Large intestine (tissue), 3 donors: ENCODE results near the gene CLDND2. TPM values are rescaled to one million over a fixed set of nuclear protein-coding genes. Genes with fewer than 3 reads are reported as not detected.

Source experiments
- DNase-seq, 2 donors: peaks; one replicate each; pipeline versions ENCODE4 v3.0.0 to v3.0.0-alpha.2; 2013
- H3K27ac ChIP-seq: one replicate; pipeline ENCODE4 v1.5.1; 2013; ENCODE audit warnings: low read length
- H3K27me3 ChIP-seq: 2 replicates; pipeline ENCODE4 v1.6.1; 2013; ENCODE audit warnings: low read length; ENCODE audit not compliant: control insufficient read depth, insufficient read depth
- H3K36me3 ChIP-seq: 2 replicates; pipeline ENCODE4 v1.6.1; 2013; ENCODE audit warnings: low read length; ENCODE audit not compliant: control insufficient read depth, insufficient read depth
- H3K4me1 ChIP-seq: one replicate; pipeline ENCODE4 v1.6.1; 2013; ENCODE audit warnings: low read length; ENCODE audit not compliant: control insufficient read depth, insufficient read depth
- H3K4me3 ChIP-seq: one replicate; pipeline ENCODE4 v1.5.1; 2013; ENCODE audit warnings: low read length
- H3K9me3 ChIP-seq: one replicate; pipeline ENCODE4 v1.6.1; 2013; ENCODE audit warnings: mild to moderate bottlenecking, low read depth, low read length, moderate library complexity; ENCODE audit not compliant: control insufficient read depth
- WGBS: methylation state at CpG from one replicate; pipeline ENCODE4 v1.1.5; 2013; ENCODE audit warnings: low lambda C conversion rate; ENCODE audit not compliant: insufficient coverage; 5-methylcytosine and 5-hydroxymethylcytosine counted together
- polyA plus RNA-seq: library from polyadenylated mRNA; unstranded; fragments of 120-200 nt; gene quantifications from one replicate; pipeline ENCODE4 v1.2.1, GENCODE V29; 2013

CLDND2 gene
- polyA plus RNA-seq, 1 donor: 2.7 TPM

DNA sequence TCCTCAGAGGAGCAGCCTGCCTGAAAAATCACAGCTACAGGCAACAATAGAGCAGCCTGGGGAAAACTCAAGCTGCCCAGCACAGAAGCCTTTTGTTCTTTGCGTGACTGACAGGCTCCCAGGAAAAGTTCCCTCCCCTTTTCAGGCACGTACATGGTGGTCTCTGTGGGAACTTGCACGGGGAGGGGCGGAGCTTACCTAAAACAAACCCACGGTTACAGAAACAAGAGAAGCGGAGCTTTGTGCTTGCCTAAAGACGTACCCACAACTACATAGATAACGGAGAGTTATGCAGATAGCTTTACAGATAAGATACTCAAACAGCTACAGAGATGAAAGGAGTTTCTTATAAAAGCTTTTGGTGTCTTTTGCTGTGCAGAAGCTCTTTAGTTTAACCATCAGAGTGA lies 14.1 kb downstream of the CLDND2 start:
- Histone ChIP-seq H3K27ac (peak overlapping the region; percentile 30), H3K4me1 (no peaks in the 10 kb centered on the region), H3K36me3 (peaks cover 35% of the 10 kb centered on the region), H3K27me3 (no peaks in the 10 kb centered on the region), H3K4me3 (no peak overlapping the region), H3K9me3 (no peaks in the 10 kb centered on the region)
- DNase-seq: peak in 1 of 2 donors; percentile 57
- no CpG with 5 or more reads among the region's 8 CpGs for WGBS

DNA sequence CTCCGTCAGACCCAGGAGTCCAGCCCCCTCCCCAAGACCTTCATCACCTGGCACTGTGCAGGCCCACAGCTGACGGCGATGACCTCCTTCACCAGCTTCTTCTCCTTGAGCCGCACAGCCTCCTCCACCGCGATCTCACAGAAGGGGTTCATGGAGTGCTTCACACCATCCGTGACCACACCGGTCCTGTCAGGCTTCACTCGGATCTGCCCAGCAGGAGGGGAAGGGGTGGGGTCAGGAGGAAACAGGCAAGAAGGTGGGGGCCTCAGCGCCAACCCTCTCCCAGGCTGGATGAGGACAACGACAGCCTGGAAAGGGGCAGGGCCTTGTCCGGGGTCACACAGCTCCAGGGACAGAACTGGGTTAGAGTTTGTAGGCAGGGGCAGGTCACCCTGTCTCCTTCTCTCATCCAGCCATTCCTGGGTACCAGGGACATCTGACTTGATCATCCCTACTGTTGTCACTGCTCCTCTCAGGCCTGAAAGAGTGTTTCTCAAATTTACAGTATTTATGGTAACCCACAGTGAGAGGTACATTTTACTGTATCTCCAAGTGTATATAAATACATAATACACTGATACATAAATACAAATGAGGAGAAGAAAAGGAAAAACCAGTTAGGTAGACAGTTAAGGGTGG lies 14.6 kb downstream of the CLDND2 start:
- WGBS: no CpG with 5 or more reads among the region's 12 CpGs

DNA sequence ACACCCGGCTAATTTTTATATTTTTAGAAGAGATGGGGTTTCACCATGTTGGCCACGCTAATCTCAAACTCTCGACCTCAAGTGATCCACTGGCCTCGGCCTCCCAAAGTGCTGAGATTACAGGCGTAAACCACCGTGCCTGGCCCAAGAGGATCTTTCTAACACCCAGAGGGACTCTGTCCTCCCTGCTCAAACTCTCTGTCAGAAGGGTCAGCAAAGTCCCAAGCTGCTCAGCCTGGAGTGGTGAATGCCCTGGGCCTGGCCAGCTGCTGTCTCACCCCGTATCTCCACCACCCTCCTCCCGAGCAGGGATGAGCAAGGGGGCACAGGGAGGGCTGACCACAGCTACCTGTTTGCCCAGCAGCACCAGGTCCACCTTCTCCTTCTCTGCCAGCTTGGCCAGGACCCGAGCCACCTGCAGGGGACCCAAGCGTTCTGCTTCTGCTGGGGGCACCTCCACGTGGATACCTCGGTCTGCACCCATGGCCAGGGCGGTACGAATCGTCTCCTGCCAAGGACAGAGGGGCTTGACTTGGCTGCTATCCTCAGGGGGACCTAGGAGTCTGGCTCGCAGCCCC lies 15.9 kb downstream of the CLDND2 start:
- peaks cover 40% of the 10 kb centered on the region for H3K36me3 ChIP-seq
- no peaks in the 10 kb centered on the region for H3K27me3 ChIP-seq
- H3K4me1 ChIP-seq: no peaks in the 10 kb centered on the region
- no CpG with 5 or more reads among the region's 16 CpGs for WGBS
- no peak for DNase-seq
- H3K4me3 ChIP-seq: no peak overlapping the region
- H3K9me3 ChIP-seq: no peaks in the 10 kb centered on the region
- H3K27ac ChIP-seq: no peak overlapping the region

More for the DNA sequence above, 14.6 kb downstream of the CLDND2 start:
- H3K27me3 ChIP-seq: no peaks in the 10 kb centered on the region
- no peak for DNase-seq
- H3K4me3 ChIP-seq: no peak overlapping the region
- H3K36me3 ChIP-seq: peaks cover 38% of the 10 kb centered on the region
- peak overlapping the region; percentile 30 for H3K27ac ChIP-seq
- H3K9me3 ChIP-seq: no peaks in the 10 kb centered on the region
- no peaks in the 10 kb centered on the region for H3K4me1 ChIP-seq

DNA sequence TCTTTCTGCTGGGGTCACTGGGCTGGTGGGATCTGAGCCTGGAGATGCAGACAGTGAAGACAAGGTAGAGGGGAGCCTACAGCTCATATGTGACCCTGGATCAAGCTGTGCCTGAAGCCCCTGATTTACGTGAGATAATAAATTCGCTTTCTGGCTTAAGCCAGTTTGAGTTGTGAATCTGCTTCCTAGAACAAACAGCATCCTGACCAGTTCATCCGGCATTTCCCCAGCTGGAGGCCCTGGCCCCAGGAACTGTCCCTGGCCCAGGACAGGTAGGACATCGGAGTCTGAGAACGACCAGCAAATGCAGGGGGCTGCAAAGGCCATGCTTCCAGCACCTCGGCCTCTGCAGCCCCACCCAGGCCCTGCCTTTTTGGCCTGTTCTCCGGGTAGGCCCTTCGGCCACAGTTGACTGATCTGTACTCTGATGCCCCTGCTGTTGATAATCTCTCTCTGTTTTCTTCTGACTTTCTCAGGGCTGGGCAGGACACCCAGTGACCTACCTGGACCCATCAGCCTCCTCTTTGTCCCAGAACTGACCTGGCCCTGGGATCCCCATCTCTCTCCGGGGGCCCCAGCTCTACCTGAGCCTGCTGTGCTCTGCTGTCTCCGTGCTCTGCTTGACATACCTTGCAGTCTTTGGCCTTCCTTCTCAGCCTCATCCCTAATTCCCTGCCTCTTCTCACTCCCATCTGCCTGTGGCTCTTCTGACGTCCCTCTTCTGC lies 17.4 kb downstream of the CLDND2 start:
- H3K4me3 ChIP-seq: no peak overlapping the region
- H3K9me3 ChIP-seq: no peaks in the 10 kb centered on the region
- H3K36me3 ChIP-seq: peaks cover 51% of the 10 kb centered on the region
- WGBS: 100% methylated on average over 1 of the region's 11 CpGs
- DNase-seq: no peak
- H3K4me1 ChIP-seq: no peaks in the 10 kb centered on the region
- no peak overlapping the region for H3K27ac ChIP-seq
- no peaks in the 10 kb centered on the region for H3K27me3 ChIP-seq

DNA sequence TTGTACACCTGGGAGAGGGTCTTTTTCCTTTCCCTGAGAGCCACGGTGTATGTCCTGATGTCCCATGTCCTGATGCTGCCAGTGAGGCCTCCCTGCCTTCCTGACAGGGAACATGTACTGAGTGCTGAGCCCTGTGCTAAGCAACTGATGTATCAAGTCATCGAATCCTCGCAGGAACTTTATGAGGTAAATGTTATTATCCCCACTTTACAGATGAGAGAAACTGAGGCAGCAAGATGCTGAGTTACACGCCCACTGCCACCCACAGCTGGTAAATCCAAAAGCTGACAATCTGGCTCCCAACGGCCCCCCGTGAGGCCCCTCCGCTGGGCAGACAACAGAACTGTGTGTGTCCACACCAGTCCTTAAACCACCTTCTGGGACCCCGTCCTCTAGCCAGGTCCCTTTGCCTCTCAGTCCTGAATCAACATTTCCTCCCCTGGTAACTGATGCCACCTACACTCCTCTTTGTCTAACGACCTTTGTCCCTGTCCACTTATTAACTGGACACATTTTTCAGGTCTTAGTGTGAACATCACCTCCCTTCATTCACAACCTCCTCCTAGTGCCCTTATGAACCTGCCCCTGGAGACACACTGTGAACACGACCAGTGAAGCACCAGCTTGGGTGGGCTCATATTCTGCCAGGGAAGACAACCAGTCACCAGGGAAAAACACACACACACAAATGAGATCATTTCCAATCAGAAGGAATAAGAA lies 21.4 kb downstream of the CLDND2 start:
- Histone ChIP-seq H3K27me3 (no peaks in the 10 kb centered on the region), H3K4me1 (no peaks in the 10 kb centered on the region), H3K4me3 (no peak overlapping the region), H3K27ac (no peak overlapping the region), H3K9me3 (no peaks in the 10 kb centered on the region), H3K36me3 (peaks cover 60% of the 10 kb centered on the region)
- DNase-seq: no peak
- WGBS: 100% methylated on average over 1 of the region's 10 CpGs

DNA sequence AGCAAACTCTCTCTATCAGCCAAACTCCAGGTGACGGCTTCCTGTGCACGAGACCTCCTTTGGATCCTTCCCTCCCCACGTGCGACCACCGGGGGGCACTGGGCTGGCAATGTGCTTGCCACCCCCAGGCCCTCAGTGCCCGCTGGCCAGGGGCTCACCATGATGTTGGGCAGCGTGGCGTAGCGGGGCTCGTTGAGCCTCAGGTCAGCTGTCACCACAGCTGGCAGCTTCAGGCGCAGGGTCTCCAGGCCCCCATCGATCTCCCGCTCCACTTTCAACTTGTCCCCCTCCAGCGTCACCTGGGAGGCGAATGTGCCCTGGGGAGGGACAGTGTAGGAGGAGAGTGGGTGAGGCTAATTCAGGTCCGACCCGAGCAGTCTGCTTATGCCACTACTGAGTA lies 22.1 kb downstream of the CLDND2 start:
- no CpG with 5 or more reads among the region's 17 CpGs for WGBS
- H3K27ac ChIP-seq: no peak overlapping the region
- no peaks in the 10 kb centered on the region for H3K4me1 ChIP-seq
- H3K9me3 ChIP-seq: no peaks in the 10 kb centered on the region
- no peaks in the 10 kb centered on the region for H3K27me3 ChIP-seq
- no peak for DNase-seq
- peaks cover 54% of the 10 kb centered on the region for H3K36me3 ChIP-seq
- H3K4me3 ChIP-seq: no peak overlapping the region

DNA sequence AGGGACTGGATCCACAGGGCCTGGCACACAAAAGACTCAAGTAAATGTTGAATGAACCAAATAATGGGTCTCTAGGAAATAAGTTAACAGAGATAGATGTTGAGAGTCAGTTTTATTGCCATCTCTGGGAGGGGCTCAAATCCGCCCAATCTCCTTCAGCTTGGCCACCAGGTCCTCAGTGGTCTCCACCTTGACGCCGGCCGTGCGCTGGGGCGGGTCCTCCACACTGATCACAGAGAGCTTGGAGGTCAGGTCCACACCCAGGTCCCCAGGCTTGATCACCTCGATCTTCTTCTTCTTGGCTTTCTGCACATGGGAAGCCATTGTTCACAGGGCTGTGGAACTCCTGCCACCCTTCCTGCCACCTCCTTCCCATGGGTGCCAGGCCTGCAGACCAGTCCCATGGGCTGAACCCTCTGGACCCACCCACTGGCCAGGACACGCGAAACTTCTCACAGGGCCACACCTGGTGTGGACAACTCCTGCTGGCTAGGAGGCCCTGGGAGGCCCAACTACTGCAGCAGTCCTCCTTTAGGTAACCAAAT lies 23.7 kb downstream of the CLDND2 start:
- WGBS: no CpG with 5 or more reads among the region's 9 CpGs

DNA sequence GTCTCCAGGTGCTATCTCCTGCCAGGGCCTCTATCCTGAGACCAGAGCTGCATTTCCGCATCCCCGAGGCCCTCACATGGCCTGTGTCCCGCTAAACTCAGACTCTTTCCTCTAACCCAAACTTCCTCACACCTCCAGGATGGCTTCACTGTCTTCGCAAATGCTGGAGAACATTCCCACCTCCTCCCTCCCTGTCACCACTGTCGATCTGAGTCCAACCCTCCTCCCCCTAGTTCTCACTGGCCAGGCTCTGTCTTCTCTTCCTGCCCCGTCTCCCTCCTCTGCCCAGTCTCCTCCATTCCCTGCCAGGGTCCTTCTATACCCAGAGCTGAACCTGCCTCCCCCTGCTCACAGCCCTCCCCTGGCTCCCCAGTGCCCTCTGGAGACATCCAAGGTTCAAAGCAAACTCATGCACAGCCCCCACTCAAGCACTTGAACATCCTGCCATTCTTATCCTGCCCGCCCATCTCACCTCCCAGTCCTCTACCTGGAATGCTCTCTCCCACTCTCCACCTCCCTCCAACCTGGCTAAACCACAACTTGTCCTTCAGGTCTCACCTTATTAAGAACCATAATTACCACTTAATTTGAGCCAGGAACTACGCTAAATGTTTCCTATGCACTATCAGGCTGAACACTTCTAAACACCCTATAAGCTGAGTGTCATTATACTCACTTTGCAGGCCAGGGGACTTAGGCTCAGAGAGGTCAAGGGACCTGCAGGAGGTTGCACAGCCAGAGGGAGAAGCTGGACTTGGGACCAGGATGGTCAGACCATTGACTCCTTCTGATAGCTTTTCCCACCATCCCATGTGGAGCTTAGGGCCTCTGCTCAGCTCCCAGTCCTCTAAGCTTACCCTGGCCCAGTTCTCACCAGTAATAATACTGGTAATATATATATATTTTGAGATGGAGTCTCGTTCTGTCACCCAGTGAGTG lies 25.9 kb downstream of the CLDND2 start:
- H3K9me3 ChIP-seq: no peaks in the 10 kb centered on the region
- H3K27me3 ChIP-seq: peaks cover 8% of the 10 kb centered on the region
- no peak overlapping the region for H3K4me3 ChIP-seq
- no CpG with 5 or more reads among the region's 9 CpGs for WGBS
- DNase-seq: no peak
- peaks cover 6% of the 10 kb centered on the region for H3K4me1 ChIP-seq
- H3K36me3 ChIP-seq: peaks cover 31% of the 10 kb centered on the region
- H3K27ac ChIP-seq: no peak overlapping the region

More for the DNA sequence above, 23.7 kb downstream of the CLDND2 start:
- DNase-seq: no peak
- Histone ChIP-seq H3K9me3 (no peaks in the 10 kb centered on the region), H3K36me3 (peaks cover 40% of the 10 kb centered on the region), H3K4me1 (no peaks in the 10 kb centered on the region), H3K27me3 (peaks cover 8% of the 10 kb centered on the region), H3K4me3 (no peak overlapping the region), H3K27ac (no peak overlapping the region)

DNA sequence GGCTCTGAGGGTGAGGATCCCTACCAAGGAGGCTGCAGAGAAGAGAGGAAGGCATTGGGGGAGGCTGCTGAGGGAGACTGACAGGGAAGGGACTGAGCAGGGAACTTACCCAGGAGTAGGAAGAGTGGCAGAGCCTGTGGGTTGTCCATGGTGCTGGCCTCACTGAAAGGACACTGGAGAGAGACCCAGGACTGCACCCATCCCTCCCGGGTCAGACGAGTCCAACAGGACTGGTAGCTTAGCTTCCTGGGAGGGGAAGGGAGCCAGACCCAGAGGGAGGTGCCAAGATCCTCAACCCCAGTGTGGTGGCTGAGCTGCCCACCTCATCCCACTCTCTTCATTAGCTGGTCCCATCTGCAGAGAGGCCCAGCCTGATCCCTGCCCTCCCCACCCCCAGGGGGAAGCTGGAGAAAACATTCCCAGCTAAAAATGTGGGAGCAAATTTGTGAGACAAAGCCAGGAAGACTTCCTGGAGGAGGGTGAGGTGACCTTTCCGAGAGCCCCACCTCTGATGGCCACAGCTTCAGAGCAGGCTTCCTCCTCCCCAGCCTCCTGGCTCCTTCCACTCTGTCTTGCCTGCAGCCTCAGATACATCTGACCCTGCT lies 26.7 kb downstream of the CLDND2 start, which contains the start of gene VSIG10L:
TSS of gene VSIG10L (minus strand) at position 164 of the 605 bp plus-strand sequence. CDS start at position 149, 15 bp downstream.
- Histone ChIP-seq H3K4me1 (peaks cover 6% of the 10 kb centered on the region), H3K27me3 (peaks cover 8% of the 10 kb centered on the region), H3K36me3 (peaks cover 23% of the 10 kb centered on the region), H3K4me3 (no peak within 1 kb of the TSS), H3K27ac (no peak within 1 kb of the TSS), H3K9me3 (no peaks in the 10 kb centered on the region)
- no CpG with 5 or more reads among the region's 3 CpGs for WGBS
- no peak for DNase-seq
